GM18907 (cell line): Measurements from ENCODE around the gene CHIC2.
A peak's percentile ranks its signal among the peaks of the same experiment; 100 is the strongest.

Experiments used
- ATAC-seq: cut with Tn5 transposase; IDR thresholded peaks from one replicate; pipeline ENCODE4 v1.9.1; 2021; ENCODE audit warnings: mild to moderate bottlenecking, moderate library complexity; ENCODE audit not compliant: unreplicated experiment

The CHIC2 gene

GRCh38 chr4:54014666-54015160, 49.7 kb downstream of the CHIC2 start:
- ATAC-seq, result no peak

GRCh38 chr4:54011201-54011600, 53.2 kb downstream of the CHIC2 start:
- ATAC-seq, result no peak

- ATAC-seq, result no peak
These were observed 57.6 kb downstream of the CHIC2 start for GRCh38 chr4:54006755-54007154.

- ATAC-seq, result peak; percentile 57
These were observed 58.9 kb downstream of the CHIC2 start for GRCh38 chr4:54005475-54005874.

GRCh38 chr4:54004463-54004862, 59.9 kb downstream of the CHIC2 start:
- ATAC-seq, result no peak

- ATAC-seq, result no peak
These were observed 62.6 kb downstream of the CHIC2 start for GRCh38 chr4:54001668-54002365.

- no peak for ATAC-seq
These were observed 66.5 kb downstream of the CHIC2 start for GRCh38 chr4:53997898-53998297.

GRCh38 chr4:53994382-53995102, 69.9 kb downstream of the CHIC2 start:
- ATAC-seq, result no peak

- ATAC-seq, result no peak
These were observed 71.6 kb downstream of the CHIC2 start for GRCh38 chr4:53992785-53993184.

- ATAC-seq, result no peak
These were observed 72.6 kb downstream of the CHIC2 start for GRCh38 chr4:53991821-53992220.

- no peak for ATAC-seq
These were observed 73.8 kb downstream of the CHIC2 start for GRCh38 chr4:53990641-53991040.

- no peak for ATAC-seq
These were observed 76.6 kb downstream of the CHIC2 start for GRCh38 chr4:53987761-53988171.

- ATAC-seq, result no peak
These were observed 78.3 kb downstream of the CHIC2 start for GRCh38 chr4:53986062-53986461.

- no peak for ATAC-seq
These were observed 82.8 kb downstream of the CHIC2 start for GRCh38 chr4:53981567-53981966.

GRCh38 chr4:53981066-53981465, 83.3 kb downstream of the CHIC2 start:
- no peak for ATAC-seq

GRCh38 chr4:53974561-53974960, 89.8 kb downstream of the CHIC2 start:
- ATAC-seq, result no peak

GRCh38 chr4:53967986-53968385, 96.4 kb downstream of the CHIC2 start:
- no peak for ATAC-seq

- ATAC-seq, result no peak
These were observed 100.6 kb downstream of the CHIC2 start for GRCh38 chr4:53963781-53964180.

GRCh38 chr4:53963336-53963735, 101.1 kb downstream of the CHIC2 start:
- no peak for ATAC-seq

GRCh38 chr4:53962516-53963225, 101.7 kb downstream of the CHIC2 start:
- ATAC-seq, result no peak

GRCh38 chr4:53961351-53961750, 103.1 kb downstream of the CHIC2 start:
- ATAC-seq, result no peak

GRCh38 chr4:53960843-53961242, 103.6 kb downstream of the CHIC2 start:
- ATAC-seq, result no peak
